Aorta (tissue), 5 donors: Measurements from ENCODE around the gene SPATA6L. TPM values are rescaled to one million over a fixed set of nuclear protein-coding genes. Genes with fewer than 3 reads are reported as not detected.

Experiments
- ATAC-seq: fragments of 200-7000 bp; cut with Tn5 transposase; one replicate; pipeline ENCODE4 v1.9.1; 2022; ENCODE audit warnings: moderate library complexity; ENCODE audit not compliant: low FRiP score
- DNase-seq, 2 donors: peaks; one replicate each; pipeline ENCODE4 v3.0.0-alpha.2; 2020
- H3K27ac ChIP-seq, 2 donors: one replicate each; pipeline ENCODE4 v1.5.1; 2013; ENCODE audit warnings: low read length in 2 of 2, mild to moderate bottlenecking in 2 of 2, moderate library complexity in 2 of 2, control low read depth in 1 of 2, inconsistent platforms in 1 of 2, low read depth in 1 of 2
- H3K27me3 ChIP-seq, 2 donors: one replicate each; pipeline ENCODE4 v1.6.1; 2013; ENCODE audit warnings: control low read depth in 1 of 2, low read length in 1 of 2, mild to moderate bottlenecking in 1 of 2, moderate library complexity in 1 of 2; ENCODE audit not compliant: insufficient read depth in 2 of 2, control insufficient read depth in 1 of 2
- H3K36me3 ChIP-seq, 2 donors: one replicate each; pipeline ENCODE4 v1.6.1; 2013; ENCODE audit warnings: control low read depth in 1 of 2, low read length in 1 of 2, mild to moderate bottlenecking in 1 of 2; ENCODE audit not compliant: insufficient read depth in 2 of 2, control insufficient read depth in 1 of 2
- H3K4me1 ChIP-seq, 2 donors: one replicate each; pipeline ENCODE4 v1.6.1; 2013; ENCODE audit warnings: low read length in 2 of 2, control low read depth in 1 of 2, mild to moderate bottlenecking in 1 of 2, moderate library complexity in 1 of 2; ENCODE audit not compliant: insufficient read depth in 2 of 2, control insufficient read depth in 1 of 2
- H3K4me3 ChIP-seq, 2 donors: one replicate each; pipeline ENCODE4 v1.5.1; 2013; ENCODE audit warnings: low read length in 2 of 2, control low read depth in 1 of 2, mild to moderate bottlenecking in 1 of 2
- H3K9me3 ChIP-seq: one replicate; pipeline ENCODE4 v1.6.1; 2013; ENCODE audit warnings: mild to moderate bottlenecking, low read length; ENCODE audit not compliant: control insufficient read depth
- WGBS, 2 donors: extraction: QIAGEN DNeasy Blood & Tissue Kit; methylation state at CpG; one replicate each; pipeline ENCODE4 v1.1.7; 2013; 5-methylcytosine and 5-hydroxymethylcytosine counted together
- intact Hi-C, 2 donors: fragments of 100-400 bp; cut with DNase I; formaldehyde crosslinking; loops; one replicate each; pipeline versions ENCODE4 v1.14.2 to v1.15.0; 2022
- polyA plus RNA-seq, 2 donors: library from polyadenylated mRNA; stranded (reverse); fragments of 200-250 nt; gene quantifications; one replicate each; pipeline ENCODE4 v1.2.3, GENCODE V29; 2013
- total RNA-seq, 2 donors: library from RNA; stranded (reverse); fragmentation: NEBNext Ultra II Directional; extraction: Animal tissue kit (Norgen Biotek cat#: 25700); gene quantifications; one replicate each; pipeline ENCODE4 v1.2.1, GENCODE V29; 2021
- donor health status: healthy with polysubstance abuse.
- donor health status: Bipolar disorder and iron deficiency.
- donor health status: DM: no; HTN: no; CAD: no.
- donor health status: DM: no; HTN: no; CAD: no.
- donor health status: DM: yes; HTN: yes; CAD: no.

The SPATA6L gene
- total and polyA plus RNA-seq, 4 donors, result 1.0 to 6.7 (median 2.8) TPM

DNA sequence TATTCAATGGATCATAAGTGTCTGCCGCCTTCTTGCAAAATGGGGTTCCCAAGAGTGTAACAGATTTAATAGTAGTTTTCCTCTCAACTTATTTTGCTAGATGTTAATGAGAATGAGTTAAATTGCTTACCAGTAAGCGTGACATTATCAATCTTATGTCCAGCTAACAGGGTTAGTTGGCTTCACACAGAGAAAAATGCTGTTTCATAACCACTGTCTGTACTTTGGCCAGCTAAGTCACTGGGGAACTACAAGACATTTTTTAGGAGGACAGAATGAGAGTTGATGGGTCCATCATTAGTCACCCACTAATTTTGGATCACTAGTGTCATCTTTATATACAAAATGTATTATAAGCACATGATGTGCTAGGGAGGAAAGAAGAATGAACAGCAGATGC lies 14.5 kb upstream of the SPATA6L start:
- no peak for ATAC-seq
- no peaks in the 10 kb centered on the region for H3K9me3 ChIP-seq
- 16 to 18% methylated on average over 2 of the region's 2 CpGs for WGBS, 2 donors

DNA sequence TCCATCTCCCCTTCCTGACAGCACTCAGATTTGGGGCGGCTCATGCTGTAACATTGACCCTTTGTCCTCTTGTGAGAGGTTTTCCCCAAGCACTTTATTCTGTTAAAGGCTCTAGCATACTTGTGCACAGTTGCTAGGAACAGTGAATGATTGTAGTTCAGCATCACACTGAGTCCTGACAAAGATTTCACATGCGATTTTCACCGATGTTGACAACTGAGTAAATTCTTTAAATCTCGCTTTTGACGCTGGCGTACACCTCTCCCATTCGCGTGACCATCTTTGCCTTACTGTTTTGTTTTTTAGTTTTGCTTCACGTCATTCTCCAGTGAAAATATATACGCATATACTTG lies 13.9 kb upstream of the SPATA6L start:
- Histone ChIP-seq H3K4me1 (peaks cover 0 to 3% of the 10 kb centered on the region in 2 donors), H3K27ac (peak overlapping the region; percentile 91 to 98), H3K9me3 (no peaks in the 10 kb centered on the region), H3K27me3 (no peaks in the 10 kb centered on the region), H3K36me3 (peaks cover 0 to 5% of the 10 kb centered on the region in 2 donors), H3K4me3 (peak overlapping the region; percentile 46 to 93)
- DNase-seq (no peak), ATAC-seq (peak; percentile 37)
- intact Hi-C loops, result no loop called here
- 0 to 1% methylated on average over 10 of the region's 10 CpGs for WGBS, 2 donors

More for the DNA sequence above, 14.5 kb upstream of the SPATA6L start:
- Histone ChIP-seq H3K4me1 (peaks cover 0 to 3% of the 10 kb centered on the region in 2 donors), H3K4me3 (peak overlapping the region; percentile 46 to 93), H3K27ac (peak overlapping the region in 1 of 2 donors; percentile 91), H3K36me3 (peaks cover 0 to 5% of the 10 kb centered on the region in 2 donors), H3K27me3 (no peaks in the 10 kb centered on the region)
- intact Hi-C loops, result no loop called here
- DNase-seq, result no peak

DNA sequence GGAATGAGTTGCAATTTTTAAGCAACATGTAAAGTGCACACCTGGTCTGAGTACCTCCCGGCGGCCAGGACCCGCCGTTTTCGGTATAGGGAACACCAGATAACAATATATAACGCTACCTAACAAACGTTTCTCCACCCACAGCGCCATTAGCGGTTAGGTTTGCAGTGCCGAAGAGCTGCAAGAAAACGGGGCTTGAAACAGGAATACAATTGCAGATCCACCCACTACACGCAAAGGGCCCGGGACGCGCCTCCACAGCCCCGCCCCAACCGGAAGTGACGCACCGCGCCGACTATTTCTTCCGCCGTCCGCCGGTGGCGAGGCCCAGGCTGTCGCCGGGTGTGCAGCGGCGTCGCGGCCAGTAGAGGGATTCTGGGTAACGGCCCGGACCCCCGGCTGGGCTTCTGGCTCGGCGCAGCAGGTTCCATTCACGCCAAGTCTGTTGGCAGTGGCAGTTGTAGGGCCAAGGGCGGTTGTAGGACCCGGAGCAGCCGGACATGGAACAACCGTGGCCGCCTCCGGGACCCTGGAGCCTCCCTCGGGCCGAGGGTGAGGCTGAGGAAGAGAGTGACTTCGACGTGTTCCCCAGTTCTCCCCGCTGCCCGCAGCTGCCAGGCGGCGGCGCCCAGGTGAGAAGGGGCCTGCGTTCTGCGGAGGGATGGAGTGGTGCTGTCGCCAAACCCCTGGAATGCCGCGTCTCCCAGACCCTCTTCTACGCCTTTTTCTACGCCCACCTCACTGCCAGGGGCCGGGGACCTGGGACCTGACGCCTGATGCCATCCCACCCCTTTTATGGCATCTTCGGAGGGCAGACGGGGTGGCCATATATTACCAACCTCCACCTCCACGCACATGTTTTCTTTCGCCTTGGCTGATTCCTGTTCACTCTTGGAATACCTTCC lies 13.2 kb upstream of the SPATA6L start, which contains the start of gene CDC37L1:
TSS of gene CDC37L1 (plus strand) at position 302 of the 905 bp plus-strand sequence. CDS start at position 501, 199 bp downstream.
- intact Hi-C loops, result loop anchor here in 1 of 2 donors (10.0 kb wide), 2 partner anchors 65 to 755 kb away; partner anchors contain the start of genes AK3 and PLGRKT

DNA sequence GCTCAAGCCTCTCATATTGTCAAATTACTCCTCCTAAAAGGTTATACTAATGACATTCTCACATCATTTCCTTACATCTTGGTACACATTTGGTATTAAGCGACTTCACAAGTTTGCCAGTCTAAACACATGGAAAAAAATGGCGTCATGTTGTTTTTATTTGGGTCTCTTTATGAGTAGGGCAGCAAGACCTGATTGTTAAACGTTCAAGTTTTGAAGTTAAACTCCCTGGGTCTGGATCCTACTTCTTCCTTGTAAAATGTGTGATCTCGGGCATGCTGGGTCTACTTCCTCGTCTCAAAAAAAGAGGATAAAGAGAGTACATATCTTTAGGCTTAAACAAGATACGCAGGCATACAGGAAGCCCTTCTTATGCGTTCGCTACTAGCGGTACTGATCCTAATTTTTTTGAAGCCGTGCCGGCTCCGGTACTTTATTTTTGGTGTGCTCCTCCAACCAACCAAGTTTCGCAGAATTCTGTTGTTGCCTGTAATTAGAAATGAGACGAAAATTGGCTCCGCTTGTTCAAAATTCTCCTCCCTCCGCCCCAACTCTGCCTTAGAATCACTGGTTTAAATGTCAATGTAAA lies 12.5 kb upstream of the SPATA6L start:
- intact Hi-C loops, result loop anchor here in 1 of 2 donors (10.0 kb wide), 2 partner anchors 66 to 756 kb away; partner anchors contain the start of genes AK3 and PLGRKT
- Histone ChIP-seq H3K27ac (peak overlapping the region; percentile 90 to 91), H3K4me3 (peak overlapping the region; percentile 68 to 94), H3K36me3 (no peaks in the 10 kb centered on the region), H3K9me3 (no peaks in the 10 kb centered on the region), H3K27me3 (no peaks in the 10 kb centered on the region), H3K4me1 (no peaks in the 10 kb centered on the region)
- ATAC-seq (peak; percentile 43), DNase-seq (no peak)
- WGBS, 2 donors, result 0% methylated on average over 16 of the region's 16 CpGs

More for the DNA sequence above, 13.2 kb upstream of the SPATA6L start, which contains the start of gene CDC37L1:
- Histone ChIP-seq H3K27me3 (no peaks in the 10 kb centered on the region), H3K9me3 (no peaks in the 10 kb centered on the region), H3K36me3 (no peaks in the 10 kb centered on the region), H3K27ac (peak within 1 kb of the TSS; percentile 91 to 98), H3K4me3 (peak within 1 kb of the TSS; percentile 93 to 94), H3K4me1 (no peaks in the 10 kb centered on the region)
- 0% methylated on average over 66 of the region's 66 CpGs for WGBS, 2 donors
- peak; percentile 99 to 100 for DNase-seq
- peak; percentile 99 for ATAC-seq

DNA sequence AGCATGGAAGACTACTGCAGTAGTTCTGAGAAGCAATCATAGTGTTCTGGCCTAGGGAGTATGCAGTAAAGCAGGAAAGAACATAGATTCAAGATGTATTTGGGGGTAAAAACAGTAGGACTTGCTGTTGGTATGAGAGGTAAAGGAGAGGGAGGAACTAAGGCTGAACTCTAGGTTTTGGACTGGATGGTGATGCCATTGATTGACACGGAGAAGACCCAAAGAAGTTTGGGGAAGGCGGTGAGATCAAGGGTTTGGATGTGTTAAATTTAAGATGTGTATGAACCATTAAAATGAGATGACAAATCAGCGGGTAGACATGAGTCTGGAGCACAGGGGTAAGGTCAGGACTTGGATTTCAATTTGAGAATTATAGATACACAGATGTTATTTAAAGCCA lies 11.1 kb upstream of the SPATA6L start:
- Histone ChIP-seq H3K27me3 (no peaks in the 10 kb centered on the region), H3K4me1 (no peaks in the 10 kb centered on the region), H3K27ac (no peak overlapping the region), H3K4me3 (no peak overlapping the region), H3K9me3 (no peaks in the 10 kb centered on the region), H3K36me3 (no peaks in the 10 kb centered on the region)
- DNase-seq, result no peak
- intact Hi-C loops, result loop anchor here in 1 of 2 donors (10.0 kb wide), 2 partner anchors 67 to 757 kb away; partner anchors contain the start of genes AK3 and PLGRKT
- ATAC-seq, result no peak
- 60 to 94% methylated on average over 3 of the region's 3 CpGs for WGBS, 2 donors

DNA sequence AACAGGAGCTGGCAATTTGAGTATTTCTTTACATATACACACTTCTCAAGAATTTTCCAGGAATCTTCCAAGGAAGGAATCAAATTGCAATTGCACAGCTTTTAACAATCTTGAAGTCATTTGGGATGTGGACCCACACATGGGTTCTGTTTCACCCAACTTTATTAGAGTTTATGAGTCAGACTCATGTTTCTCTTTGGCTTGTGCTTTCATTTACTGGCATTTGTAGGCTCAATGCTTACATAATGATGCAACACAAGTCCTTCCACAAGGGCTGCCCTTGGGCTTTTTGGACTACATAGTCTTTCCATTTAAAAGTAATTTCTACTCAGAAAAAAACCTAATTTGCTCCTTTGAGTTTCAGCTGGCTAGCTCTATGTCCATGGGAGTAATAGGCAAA lies 8.5 kb upstream of the SPATA6L start:
- no peaks in the 10 kb centered on the region for H3K4me1 ChIP-seq
- H3K27me3 ChIP-seq, result no peaks in the 10 kb centered on the region
- peak; percentile 8 for ATAC-seq
- no peaks in the 10 kb centered on the region for H3K36me3 ChIP-seq
- no peak for DNase-seq
- H3K9me3 ChIP-seq, result no peaks in the 10 kb centered on the region
- no peak overlapping the region for H3K27ac ChIP-seq
- H3K4me3 ChIP-seq, result no peak overlapping the region
- intact Hi-C loops, result loop anchor here in 1 of 2 donors (10.0 kb wide), 2 partner anchors 70 to 760 kb away; partner anchors contain the start of genes AK3 and PLGRKT

DNA sequence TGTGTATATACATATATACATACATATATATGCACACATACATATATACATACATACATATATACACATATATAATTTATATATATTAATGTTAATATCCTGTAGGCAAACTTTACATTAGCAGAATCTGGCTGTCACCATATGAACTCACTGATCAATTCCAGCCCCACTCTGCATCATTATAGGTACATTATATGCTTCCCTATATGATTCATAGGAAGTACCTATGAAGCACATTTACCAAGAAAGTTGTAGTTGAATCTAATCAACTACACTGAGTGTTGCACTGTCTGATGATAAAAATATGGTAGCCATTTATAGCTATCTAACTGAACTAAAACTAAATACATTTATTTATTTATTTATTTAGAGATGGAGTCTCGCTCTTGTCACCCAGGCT lies 5.5 kb upstream of the SPATA6L start:
- intact Hi-C loops, result loop anchor here in 1 of 2 donors (10.0 kb wide), 2 partner anchors 73 to 763 kb away; partner anchors contain the start of genes AK3 and PLGRKT
- DNase-seq, result no peak
- no peak for ATAC-seq
- WGBS, 2 donors, result 97 to 100% methylated on average over 1 of the region's 1 CpG
- no peaks in the 10 kb centered on the region for H3K27me3 ChIP-seq
- no peak overlapping the region for H3K27ac ChIP-seq
- no peaks in the 10 kb centered on the region for H3K36me3 ChIP-seq
- H3K4me3 ChIP-seq, result no peak overlapping the region
- H3K4me1 ChIP-seq, result no peaks in the 10 kb centered on the region
- no peaks in the 10 kb centered on the region for H3K9me3 ChIP-seq

DNA sequence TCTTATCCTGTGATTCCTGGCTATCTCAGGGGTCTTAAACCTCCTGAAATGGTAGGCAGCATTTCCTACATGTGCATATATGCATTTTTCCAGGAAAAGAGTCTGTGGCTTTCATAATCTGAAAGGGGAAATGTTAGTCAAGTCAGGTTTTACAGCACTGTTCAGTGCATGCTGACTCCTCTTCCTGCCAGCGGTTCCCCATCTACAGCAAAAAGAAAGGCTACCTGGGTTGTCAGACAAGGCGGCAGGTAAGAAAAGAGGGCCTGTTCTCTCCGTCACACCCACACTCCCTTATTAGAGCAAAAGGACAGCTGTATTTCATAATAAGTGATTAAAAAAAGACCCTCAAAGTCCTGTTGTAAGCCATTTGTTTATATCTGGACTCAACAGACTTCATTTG lies 4.3 kb upstream of the SPATA6L start:
- WGBS, 2 donors, result 93 to 96% methylated on average over 3 of the region's 3 CpGs
- Histone ChIP-seq H3K4me1 (no peaks in the 10 kb centered on the region), H3K9me3 (no peaks in the 10 kb centered on the region)

More for the DNA sequence above, 4.3 kb upstream of the SPATA6L start:
- ATAC-seq (no peak), DNase-seq (no peak)
- intact Hi-C loops, result loop anchor here in 1 of 2 donors (10.0 kb wide), 2 partner anchors 74 to 764 kb away; partner anchors contain the start of genes AK3 and PLGRKT
- H3K36me3 ChIP-seq, result no peaks in the 10 kb centered on the region
- H3K4me3 ChIP-seq, result no peak overlapping the region
- no peaks in the 10 kb centered on the region for H3K27me3 ChIP-seq
- H3K27ac ChIP-seq, result no peak overlapping the region
